Iris pigment epithelial cell (primary cell): ENCODE results near the gene ZNF592.

Experiments
- DNase-seq: peaks from one replicate; pipeline ENCODE4 v3.0.0-alpha.2; 2011; ENCODE audit warnings: low read depth

Gene ZNF592

GRCh38 chr15:84778194-84778593 is 29.8 kb downstream of the ZNF592 start:
- no peak for DNase-seq

- DNase-seq = no peak
These were observed 32.1 kb downstream of the ZNF592 start for GRCh38 chr15:84780492-84780891.

- peak; percentile 73 for DNase-seq
These were observed 33.1 kb downstream of the ZNF592 start for GRCh38 chr15:84781495-84781894.

GRCh38 chr15:84782346-84782745 is 34.0 kb downstream of the ZNF592 start:
- DNase-seq = no peak

- DNase-seq = no peak
These were observed 35.3 kb downstream of the ZNF592 start for GRCh38 chr15:84783493-84784251.

- no peak for DNase-seq
These were observed 35.9 kb downstream of the ZNF592 start for GRCh38 chr15:84784262-84784661.

GRCh38 chr15:84785053-84785452 is 36.7 kb downstream of the ZNF592 start:
- DNase-seq = no peak

GRCh38 chr15:84788500-84788899 is 40.1 kb downstream of the ZNF592 start:
- peak; percentile 34 for DNase-seq

- no peak for DNase-seq
These were observed 41.4 kb downstream of the ZNF592 start for GRCh38 chr15:84789762-84790161.

- no peak for DNase-seq
These were observed 42.3 kb downstream of the ZNF592 start for GRCh38 chr15:84790676-84791075.

- DNase-seq = peak; percentile 20
These were observed 43.4 kb downstream of the ZNF592 start for GRCh38 chr15:84791763-84792162.

GRCh38 chr15:84793431-84794161 is 45.2 kb downstream of the ZNF592 start:
- peak; percentile 64 for DNase-seq

GRCh38 chr15:84794162-84794547 is 45.8 kb downstream of the ZNF592 start:
- DNase-seq = no peak

- peak; percentile 41 for DNase-seq
These were observed 46.8 kb downstream of the ZNF592 start for GRCh38 chr15:84795186-84795585.

- peak; percentile 64 for DNase-seq
These were observed 48.8 kb downstream of the ZNF592 start for GRCh38 chr15:84797212-84797611.

- no peak for DNase-seq
These were observed 49.4 kb downstream of the ZNF592 start for GRCh38 chr15:84797801-84798200.

- DNase-seq = no peak
These were observed 50.1 kb downstream of the ZNF592 start for GRCh38 chr15:84798436-84798946.

GRCh38 chr15:84799511-84800187 is 51.3 kb downstream of the ZNF592 start:
- DNase-seq = no peak

GRCh38 chr15:84800365-84800806 is 52.0 kb downstream of the ZNF592 start:
- DNase-seq = no peak

GRCh38 chr15:84804005-84804900 is 55.9 kb downstream of the ZNF592 start:
- no peak for DNase-seq

- no peak for DNase-seq
These were observed 56.8 kb downstream of the ZNF592 start for GRCh38 chr15:84805221-84805620.

GRCh38 chr15:84807228-84807627 is 58.8 kb downstream of the ZNF592 start:
- no peak for DNase-seq
